CD4-positive, alpha-beta T cell (primary cell): ENCODE measurements around the gene GPR63. TPM values are rescaled to one million over a fixed set of nuclear protein-coding genes. Genes with fewer than 3 reads are reported as not detected.

Experiments used
- ATAC-seq: fragments of 200-7000 bp; cut with Tn5 transposase; one replicate; pipeline ENCODE4 v1.10.0; 2022; ENCODE audit warnings: mild to moderate bottlenecking; ENCODE audit not compliant: poor library complexity
- CTCF ChIA-PET: fragments of 350-600 bp; sonication (Branson Sonifier 250); formaldehyde crosslinking; loops from one replicate; lab custom pipeline; 2021; ENCODE audit warnings: antibody characterized with exemption, inconsistent platforms; lab: Charles Lee
- POLR2A ChIA-PET: fragments of 350-600 bp; sonication (Branson Sonifier 250); formaldehyde crosslinking; loops from one replicate; lab custom pipeline; 2021; ENCODE audit warnings: antibody characterized with exemption, inconsistent platforms; lab: Charles Lee
- DNase-seq, 14 experiments: peaks; one replicate each; pipeline ENCODE4 v3.0.0-alpha.2; 2013 to 2020; ENCODE audit warnings: mixed read lengths in 2 of 14
- H3K27ac ChIP-seq, 2 donors: one replicate each; pipeline versions ENCODE4 v1.5.1 to v1.7.0; 2013; ENCODE audit warnings: low read length in 2 of 2, low read depth in 1 of 2, mild to moderate bottlenecking in 1 of 2
- H3K27me3 ChIP-seq, 2 experiments: 1 replicate in 1 of 2; 2 replicates in 1 of 2; pipeline versions ENCODE4 v1.6.1 to v1.7.0; 2013; ENCODE audit warnings: low read length in 2 of 2, control low read depth in 1 of 2, mild to moderate bottlenecking in 1 of 2, moderate library complexity in 1 of 2; ENCODE audit not compliant: insufficient read depth in 2 of 2, control insufficient read depth in 1 of 2
- H3K36me3 ChIP-seq: one replicate; pipeline ENCODE4 v1.6.1; 2013; ENCODE audit warnings: low read length, control low read depth; ENCODE audit not compliant: insufficient read depth
- H3K4me1 ChIP-seq: one replicate; pipeline ENCODE4 v1.6.1; 2013; ENCODE audit warnings: low read length, control low read depth; ENCODE audit not compliant: insufficient read depth
- H3K4me3 ChIP-seq: one replicate; pipeline ENCODE4 v1.5.1; 2013; ENCODE audit warnings: mild to moderate bottlenecking, low read length, moderate library complexity
- H3K9me3 ChIP-seq, 2 experiments: 1 replicate in 1 of 2; 2 replicates in 1 of 2; pipeline versions ENCODE4 v1.6.1 to v1.7.0; 2013; ENCODE audit warnings: low read length in 2 of 2, mild to moderate bottlenecking in 2 of 2, control low read depth in 1 of 2, moderate library complexity in 1 of 2; ENCODE audit not compliant: control insufficient read depth in 1 of 2, insufficient read depth in 1 of 2
- H3K27ac Mint-ChIP-seq: one replicate; pipeline ENCODE4 v1.8.0; 2020; ENCODE audit warnings: mixed read lengths
- H3K27me3 Mint-ChIP-seq: one replicate; pipeline ENCODE4 v1.8.0; 2021; ENCODE audit warnings: mixed read lengths
- H3K36me3 Mint-ChIP-seq: one replicate; pipeline ENCODE4 v1.8.0; 2021; ENCODE audit warnings: low read depth, mixed read lengths
- H3K4me1 Mint-ChIP-seq: one replicate; pipeline ENCODE4 v1.8.0; 2021; ENCODE audit warnings: low read depth, mixed read lengths
- H3K4me3 Mint-ChIP-seq: one replicate; pipeline ENCODE4 v1.8.0; 2020; ENCODE audit warnings: mild to moderate bottlenecking, mixed read lengths
- H3K9me3 Mint-ChIP-seq: one replicate; pipeline ENCODE4 v1.8.0; 2020; ENCODE audit warnings: mixed read lengths
- CTCF ChIP-seq: fragments of 200-600 bp; IDR thresholded peaks from one replicate; pipeline ENCODE4 v1.8.0; 2022; ENCODE audit warnings: antibody characterized with exemption, mild to moderate bottlenecking
- intact Hi-C, 2 experiments: fragments of 100-400 bp; cut with DNase I in 1 of 2; cut with micrococcal nuclease in 1 of 2; formaldehyde crosslinking; loops; one replicate each; pipeline versions ENCODE4 v1.15.1 to v1.9.0; 2023 to 2025; cut with DNase I, micrococcal nuclease
- total RNA-seq, 174 experiments: library from RNA in 2 of 174; stranded (reverse) in 2 of 174; gene quantifications; one replicate each; pipeline ENCODE4 v1.2.3 and lab custom pipeline; 2021 to 2026

The GPR63 gene
- total RNA-seq, 2 experiments from 2014 or later, result 0.20 to 0.25 TPM

DNA sequence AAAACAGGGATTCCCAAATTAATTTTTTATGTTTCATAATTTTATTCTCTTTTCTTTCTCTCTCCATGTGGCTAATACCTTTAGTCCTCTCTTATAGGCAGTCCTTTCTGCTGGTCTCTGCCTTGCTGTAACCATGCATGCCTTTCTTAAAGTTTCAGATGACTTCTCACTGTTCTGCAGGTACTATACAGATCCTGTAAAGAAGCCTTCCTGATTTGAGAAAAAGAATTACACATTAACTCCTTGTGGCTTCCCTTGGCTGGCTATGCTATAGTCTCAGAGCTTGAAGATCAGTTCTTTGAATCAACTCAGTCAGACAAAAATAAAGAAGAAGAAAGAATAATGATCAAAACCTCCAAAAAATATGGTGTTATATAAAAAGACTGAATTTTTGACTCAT, 7.3 kb upstream of the GPR63 start:
- Mint-ChIP-seq H3K36me3 (no peaks in the 10 kb centered on the region), H3K27ac (no peak overlapping the region), H3K27me3 (peaks cover 49% of the 10 kb centered on the region), H3K4me1 (no peaks in the 10 kb centered on the region), H3K9me3 (peaks cover 18% of the 10 kb centered on the region), H3K4me3 (no peak overlapping the region)
- Histone ChIP-seq H3K9me3 (no peaks in the 10 kb centered on the region), H3K27ac (no peak overlapping the region), H3K36me3 (no peaks in the 10 kb centered on the region), H3K27me3 (no peaks in the 10 kb centered on the region), H3K4me3 (no peak overlapping the region), H3K4me1 (no peaks in the 10 kb centered on the region)
- ChIA-PET CTCF (no interaction called here), POLR2A (no interaction called here)
- DNase-seq (no peak), ATAC-seq (no peak)
- intact Hi-C loops, result no loop called here
- no peak for TF ChIP-seq CTCF

GRCh38 chr6:96841345-96841744, 4.1 kb upstream of the GPR63 start:
- no peaks in the 10 kb centered on the region for H3K36me3 ChIP-seq
- no peak overlapping the region for H3K27ac Mint-ChIP-seq
- ChIA-PET CTCF (no interaction called here), POLR2A (no interaction called here)
- intact Hi-C loops, result no loop called here
- H3K27me3 Mint-ChIP-seq, result peaks cover 48% of the 10 kb centered on the region
- TF ChIP-seq CTCF, result no peak
- peaks cover 12% of the 10 kb centered on the region for H3K9me3 Mint-ChIP-seq
- H3K9me3 ChIP-seq, result no peaks in the 10 kb centered on the region
- H3K27ac ChIP-seq, result no peak overlapping the region
- H3K27me3 ChIP-seq, result peaks cover 0 to 14% of the 10 kb centered on the region in 2 experiments
- peaks cover 19% of the 10 kb centered on the region for H3K4me1 ChIP-seq
- H3K4me3 Mint-ChIP-seq, result no peak overlapping the region
- ATAC-seq (no peak), DNase-seq (no peak)
- H3K4me3 ChIP-seq, result no peak overlapping the region
- peaks cover 19% of the 10 kb centered on the region for H3K4me1 Mint-ChIP-seq
- no peaks in the 10 kb centered on the region for H3K36me3 Mint-ChIP-seq

DNA sequence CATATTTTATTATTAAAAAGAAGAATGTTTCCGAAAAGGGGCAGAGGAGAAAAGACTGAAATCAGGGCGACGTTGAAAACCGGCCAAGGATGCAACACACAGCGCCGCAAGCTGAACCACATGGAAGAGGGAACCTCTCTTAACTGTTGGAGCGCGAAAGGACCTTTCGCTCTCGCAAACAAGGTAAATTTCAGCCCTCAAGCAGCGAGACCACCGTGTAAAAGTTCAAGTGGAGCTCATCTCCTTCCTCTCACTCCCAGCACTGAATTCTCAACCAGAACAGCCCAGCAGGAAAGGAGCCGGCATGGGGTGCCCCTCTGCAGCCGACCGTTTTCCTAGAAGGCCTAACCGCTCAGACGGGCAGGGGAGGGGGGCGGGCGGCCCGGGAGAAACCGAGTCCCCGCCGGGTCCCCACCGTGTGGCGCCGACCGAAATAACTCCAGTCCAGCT, 621 bp downstream of the GPR63 start:
- no peaks in the 10 kb centered on the region for H3K9me3 Mint-ChIP-seq
- peak; percentile 7 for ATAC-seq
- Histone ChIP-seq H3K36me3 (no peaks in the 10 kb centered on the region), H3K9me3 (no peaks in the 10 kb centered on the region), H3K27me3 (peaks cover 0 to 22% of the 10 kb centered on the region in 2 experiments), H3K27ac (no peak overlapping the region), H3K4me3 (peak overlapping the region; percentile 72), H3K4me1 (peaks cover 19% of the 10 kb centered on the region)
- peaks cover 24% of the 10 kb centered on the region for H3K4me1 Mint-ChIP-seq
- peaks cover 46% of the 10 kb centered on the region for H3K27me3 Mint-ChIP-seq
- intact Hi-C loops, result loop anchor here (2.0 to 10.0 kb wide), 4 partner anchors 62 to 312 kb away; partner anchors contain the start of genes KLHL32 (in 2 of the 2) and UFL1 (in 1 of the 2)
- no peak overlapping the region for H3K27ac Mint-ChIP-seq
- H3K4me3 Mint-ChIP-seq, result peak overlapping the region; percentile 92
- no peaks in the 10 kb centered on the region for H3K36me3 Mint-ChIP-seq
- ChIA-PET CTCF (no interaction called here), POLR2A (interaction anchor here (1.0 to 1.6 kb wide), 5 partner anchors 14 to 315 kb away, joined by 3 to 10 read pairs (median 4); partner anchors contain the start of genes KLHL32, NDUFAF4 and UFL1)
- no peak for TF ChIP-seq CTCF
- DNase-seq, result peak in 4 of 14 experiments; percentile 0 to 16 (median 7)
